Neuronal stem cell (in vitro differentiated cells): Measurements from ENCODE around the gene CHD8. TPM values are rescaled to one million over a fixed set of nuclear protein-coding genes. Genes with fewer than 3 reads are reported as not detected.

ENCODE experiments used
- DNase-seq: peaks from one replicate; pipeline ENCODE4 v3.0.0-alpha.2; 2013; ENCODE audit warnings: low spot score
- H2AFZ ChIP-seq: one replicate; pipeline ENCODE4 v1.6.1; 2013; ENCODE audit warnings: mild to moderate bottlenecking, low read length, inconsistent platforms
- H2AK5ac ChIP-seq: 2 replicates; pipeline ENCODE4 v1.6.1; 2013; ENCODE audit warnings: low read depth, mild to moderate bottlenecking, inconsistent platforms, low read length, moderate library complexity, mixed read lengths
- H2BK120ac ChIP-seq: 2 replicates; pipeline ENCODE4 v1.6.1; 2013; ENCODE audit warnings: low read depth, mild to moderate bottlenecking, inconsistent platforms, low read length, moderate library complexity, mixed read lengths
- H2BK12ac ChIP-seq: one replicate; pipeline ENCODE4 v1.6.1; 2013; ENCODE audit warnings: low read length, inconsistent platforms
- H2BK15ac ChIP-seq: 2 replicates; pipeline ENCODE4 v1.6.1; 2013; ENCODE audit warnings: mild to moderate bottlenecking, low read length, inconsistent platforms, mixed read lengths
- H2BK5ac ChIP-seq: one replicate; pipeline ENCODE4 v1.6.1; 2013; ENCODE audit warnings: inconsistent platforms, mild to moderate bottlenecking, low read length, moderate library complexity
- H3K14ac ChIP-seq: one replicate; pipeline ENCODE4 v1.6.1; 2013; ENCODE audit warnings: low read length, inconsistent platforms
- H3K18ac ChIP-seq: 2 replicates; pipeline ENCODE4 v1.6.1; 2013; ENCODE audit warnings: low read length, inconsistent platforms
- H3K23ac ChIP-seq: 2 replicates; pipeline ENCODE4 v1.6.1; 2013; ENCODE audit warnings: low read depth, mild to moderate bottlenecking, mixed read lengths, low read length, inconsistent platforms; ENCODE audit not compliant: poor library complexity
- H3K27ac ChIP-seq: replicated peaks from 3 replicates; pipeline ENCODE4 v1.5.1; 2013; ENCODE audit warnings: low read length, inconsistent platforms
- H3K27me3 ChIP-seq, 3 experiments: 2 replicates each; pipeline ENCODE4 v1.6.1; 2013; ENCODE audit warnings: low read length in 3 of 3, mild to moderate bottlenecking in 2 of 3, inconsistent platforms in 1 of 3, low read depth in 1 of 3, mixed read lengths in 1 of 3, moderate library complexity in 1 of 3; ENCODE audit not compliant: control insufficient read depth in 3 of 3, insufficient read depth in 3 of 3
- H3K36me3 ChIP-seq, 2 donors: replicated peaks in 1 of 2; 2 replicates each; pipeline ENCODE4 v1.6.1; 2013; ENCODE audit warnings: low read length in 2 of 2; ENCODE audit not compliant: control insufficient read depth in 2 of 2, insufficient read depth in 2 of 2
- H3K4ac ChIP-seq: 2 replicates; pipeline ENCODE4 v1.6.1; 2013; ENCODE audit warnings: inconsistent platforms, mild to moderate bottlenecking, low read length, moderate library complexity
- H3K4me1 ChIP-seq, 2 donors: 1 replicate in 1 of 2; 2 replicates in 1 of 2; pipeline ENCODE4 v1.6.1; 2013; ENCODE audit warnings: low read length in 2 of 2, low read depth in 1 of 2; ENCODE audit not compliant: control insufficient read depth in 2 of 2, insufficient read depth in 1 of 2
- H3K4me2 ChIP-seq: one replicate; pipeline ENCODE4 v1.6.1; 2013; ENCODE audit warnings: mild to moderate bottlenecking, low read length, inconsistent platforms; ENCODE audit not compliant: insufficient read depth, poor library complexity, severe bottlenecking
- H3K4me3 ChIP-seq, 2 donors: 2 replicates each; pipeline ENCODE4 v1.5.1; 2013; ENCODE audit warnings: low read length in 2 of 2, mild to moderate bottlenecking in 2 of 2, inconsistent platforms in 1 of 2, moderate library complexity in 1 of 2
- H3K79me1 ChIP-seq: one replicate; pipeline ENCODE4 v1.6.1; 2013; ENCODE audit warnings: low read depth, mild to moderate bottlenecking, inconsistent platforms, low read length, moderate library complexity
- H3K9ac ChIP-seq: one replicate; pipeline ENCODE4 v1.6.1; 2013; ENCODE audit warnings: mild to moderate bottlenecking, low read depth, low read length, inconsistent platforms; ENCODE audit not compliant: poor library complexity
- H3K9me3 ChIP-seq, 2 donors: replicated peaks in 1 of 2; 2 replicates each; pipeline versions ENCODE3 to v1.6.1; 2013; ENCODE audit warnings: low read length in 2 of 2, mild to moderate bottlenecking in 2 of 2, inconsistent platforms in 1 of 2, low read depth in 1 of 2, mixed read lengths in 1 of 2, moderate library complexity in 1 of 2; ENCODE audit not compliant: control insufficient read depth in 2 of 2, insufficient read depth in 1 of 2
- H4K8ac ChIP-seq: one replicate; pipeline ENCODE4 v1.6.1; 2013; ENCODE audit warnings: low read depth, mild to moderate bottlenecking, inconsistent platforms, low read length, moderate library complexity
- H4K91ac ChIP-seq: one replicate; pipeline ENCODE4 v1.6.1; 2013; ENCODE audit warnings: low read length, low read depth, mild to moderate bottlenecking, inconsistent platforms; ENCODE audit not compliant: poor library complexity
- whole genome bisulfite sequencing, 2 donors: extraction: QIAGEN DNeasy Blood & Tissue Kit; methylation state at CpG; one replicate each; pipeline ENCODE4 v1.1.7; 2013; ENCODE audit warnings: missing lambda C conversion rate in 2 of 2, mixed read lengths in 1 of 2; ENCODE audit not compliant: insufficient read length in 2 of 2, insufficient replicate concordance in 1 of 2; ENCODE audit errors: extremely low coverage in 2 of 2; 5-methylcytosine and 5-hydroxymethylcytosine counted together
- polyA plus RNA-seq, 2 experiments: library from polyadenylated mRNA; stranded (reverse); fragments of 200-250 nt; gene quantifications; one replicate each; pipeline ENCODE4 v1.2.3, GENCODE V29; 2013

CHD8 gene
- 47.5 TPM for polyA plus RNA-seq (2013, experiment 1 of 2)
- 48.1 TPM for polyA plus RNA-seq (2013, experiment 2 of 2)

GRCh38 chr14:21455912-21456667 lies at the start of gene CHD8:
CHD8 (minus strand) TSS chr14:21456123; CDS start chr14:21431643, 24,480 bp downstream.
- no peak within 1 kb of the TSS for H2BK120ac ChIP-seq
- no peak within 1 kb of the TSS for H4K8ac ChIP-seq
- peak within 1 kb of the TSS; percentile 30 for H4K91ac ChIP-seq
- H2AFZ ChIP-seq, result peak within 1 kb of the TSS; percentile 79
- no peak within 1 kb of the TSS for H2BK15ac ChIP-seq
- H3K4me2 ChIP-seq, result peak within 1 kb of the TSS; percentile 71
- DNase-seq, result peak; percentile 100
- no peaks in the 10 kb centered on the region for H3K27me3 ChIP-seq
- peaks cover 2 to 4% of the 10 kb centered on the region in 2 donors for H3K4me1 ChIP-seq
- WGBS, 2 donors, result no CpG with 5 or more reads among the region's 36 CpGs
- peaks cover 6 to 47% of the 10 kb centered on the region in 2 donors for H3K36me3 ChIP-seq
- no peaks in the 10 kb centered on the region for H3K9me3 ChIP-seq
- no peak within 1 kb of the TSS for H3K4ac ChIP-seq
- peak within 1 kb of the TSS; percentile 96 for H3K27ac ChIP-seq
- no peak within 1 kb of the TSS for H2BK5ac ChIP-seq
- no peak within 1 kb of the TSS for H2BK12ac ChIP-seq
- H3K23ac ChIP-seq, result peak within 1 kb of the TSS; percentile 91
- H3K9ac ChIP-seq, result peak within 1 kb of the TSS; percentile 85
- H3K79me1 ChIP-seq, result no peaks in the 10 kb centered on the region
- H3K14ac ChIP-seq, result no peak within 1 kb of the TSS
- H3K4me3 ChIP-seq, result peak within 1 kb of the TSS; percentile 73 to 95
- H2AK5ac ChIP-seq, result peak within 1 kb of the TSS; percentile 94
- peak within 1 kb of the TSS; percentile 87 for H3K18ac ChIP-seq

GRCh38 chr14:21505012-21505553 lies 49.2 kb upstream of the CHD8 start:
- no peak overlapping the region for H4K8ac ChIP-seq
- no peaks in the 10 kb centered on the region for H3K9me3 ChIP-seq
- no peak overlapping the region for H3K27ac ChIP-seq
- no peak overlapping the region for H4K91ac ChIP-seq
- no peak overlapping the region for H2BK12ac ChIP-seq
- no peak overlapping the region for H2BK5ac ChIP-seq
- no peak overlapping the region for H3K4me2 ChIP-seq
- no peak overlapping the region for H3K14ac ChIP-seq
- no peak overlapping the region for H3K4me3 ChIP-seq
- H3K4ac ChIP-seq, result no peak overlapping the region
- no peak overlapping the region for H2BK120ac ChIP-seq
- H3K18ac ChIP-seq, result no peak overlapping the region
- no peak overlapping the region for H2AFZ ChIP-seq
- no peaks in the 10 kb centered on the region for H3K27me3 ChIP-seq
- no peak overlapping the region for H2AK5ac ChIP-seq
- no peak for DNase-seq
- no peak overlapping the region for H3K23ac ChIP-seq
- no peak overlapping the region for H3K9ac ChIP-seq
- peaks cover 26 to 94% of the 10 kb centered on the region in 2 donors for H3K36me3 ChIP-seq
- peaks cover 1 to 4% of the 10 kb centered on the region in 2 donors for H3K4me1 ChIP-seq
- no peak overlapping the region for H2BK15ac ChIP-seq
- peaks cover 1% of the 10 kb centered on the region for H3K79me1 ChIP-seq

- no peaks in the 10 kb centered on the region for H3K27me3 ChIP-seq
- no peak overlapping the region for H3K9ac ChIP-seq
- DNase-seq, result no peak
- H3K14ac ChIP-seq, result no peak overlapping the region
- peaks cover 28 to 95% of the 10 kb centered on the region in 2 donors for H3K36me3 ChIP-seq
- no peak overlapping the region for H3K23ac ChIP-seq
- H3K9me3 ChIP-seq, result no peaks in the 10 kb centered on the region
- peaks cover 1% of the 10 kb centered on the region for H3K79me1 ChIP-seq
- H3K4me3 ChIP-seq, result no peak overlapping the region
- no peak overlapping the region for H3K27ac ChIP-seq
- no peak overlapping the region for H2AK5ac ChIP-seq
- no peak overlapping the region for H4K91ac ChIP-seq
- no peak overlapping the region for H2AFZ ChIP-seq
- H2BK120ac ChIP-seq, result no peak overlapping the region
- H3K4me1 ChIP-seq, result peaks cover 1 to 3% of the 10 kb centered on the region in 2 donors
- no peak overlapping the region for H2BK15ac ChIP-seq
- H4K8ac ChIP-seq, result no peak overlapping the region
- no peak overlapping the region for H3K18ac ChIP-seq
- no peak overlapping the region for H3K4me2 ChIP-seq
- H3K4ac ChIP-seq, result no peak overlapping the region
- WGBS, 2 donors, result no CpG with 5 or more reads among the region's 4 CpGs
- H2BK12ac ChIP-seq, result no peak overlapping the region
- H2BK5ac ChIP-seq, result no peak overlapping the region
Observed at GRCh38 chr14:21503376-21503775, 47.5 kb upstream of the CHD8 start.

- H2AFZ ChIP-seq, result no peak overlapping the region
- WGBS, 2 donors, result no CpG with 5 or more reads among the region's 5 CpGs
- peaks cover 33 to 95% of the 10 kb centered on the region in 2 donors for H3K36me3 ChIP-seq
Observed at GRCh38 chr14:21501568-21501967, 45.6 kb upstream of the CHD8 start.

More at GRCh38 chr14:21501568-21501967, 45.6 kb upstream of the CHD8 start:
- Histone ChIP-seq H3K23ac (no peak overlapping the region), H3K9ac (no peak overlapping the region), H3K18ac (no peak overlapping the region), H3K4ac (no peak overlapping the region), H2AK5ac (no peak overlapping the region), H4K8ac (no peak overlapping the region), H3K4me2 (no peak overlapping the region), H3K27me3 (no peaks in the 10 kb centered on the region), H2BK15ac (no peak overlapping the region), H4K91ac (no peak overlapping the region), H3K14ac (no peak overlapping the region), H3K4me3 (no peak overlapping the region), H2BK120ac (no peak overlapping the region), H2BK5ac (no peak overlapping the region), H3K27ac (peak overlapping the region; percentile 16), H2BK12ac (no peak overlapping the region), H3K9me3 (no peaks in the 10 kb centered on the region), H3K79me1 (peaks cover under 1% of the 10 kb centered on the region), H3K4me1 (peaks cover 0 to 3% of the 10 kb centered on the region in 2 donors)
- DNase-seq, result no peak
